Activated CD4-positive, alpha-beta memory T cell treated with anti-CD3 and anti-CD28 coated beads for 36 hours (primary cell): Measurements from ENCODE around the gene IGLL1. TPM values are rescaled to one million over a fixed set of nuclear protein-coding genes. Genes with fewer than 3 reads are reported as not detected.
A peak's percentile ranks its signal among the peaks of the same experiment; 100 is the strongest.
"Not testable (repeated sequence)": the region's sequence is repeated elsewhere in the genome, so short reads cannot be mapped to it uniquely, and the experiment has no call there.

ENCODE experiments used
- CTCF ChIA-PET: fragments of 350-600 bp; sonication (Branson Sonifier 250); formaldehyde crosslinking; loops from one replicate; lab custom pipeline; 2021; ENCODE audit warnings: antibody characterized with exemption, inconsistent platforms; lab: Charles Lee
- POLR2A ChIA-PET: fragments of 350-600 bp; sonication (Branson Sonifier 250); formaldehyde crosslinking; loops from one replicate; lab custom pipeline; 2021; ENCODE audit warnings: antibody characterized with exemption; lab: Charles Lee
- DNase-seq: peaks from one replicate; pipeline ENCODE4 v3.0.0-alpha.2; 2020
- H3K27ac Mint-ChIP-seq: one replicate; pipeline ENCODE4 v1.8.0; 2021; ENCODE audit warnings: mixed read lengths
- H3K27me3 Mint-ChIP-seq: one replicate; pipeline ENCODE4 v1.8.0; 2021; ENCODE audit warnings: mixed read lengths
- H3K36me3 Mint-ChIP-seq: one replicate; pipeline ENCODE4 v1.8.0; 2021; ENCODE audit warnings: mixed read lengths
- H3K4me1 Mint-ChIP-seq: one replicate; pipeline ENCODE4 v1.8.0; 2021; ENCODE audit warnings: low read depth, mixed read lengths
- H3K4me3 Mint-ChIP-seq: one replicate; pipeline ENCODE4 v1.8.0; 2021; ENCODE audit warnings: mild to moderate bottlenecking, mixed read lengths
- H3K9me3 Mint-ChIP-seq: one replicate; pipeline ENCODE4 v1.8.0; 2021; ENCODE audit warnings: mixed read lengths
- intact Hi-C: fragments of 100-400 bp; cut with micrococcal nuclease; formaldehyde crosslinking; loops from one replicate; pipeline ENCODE4 v1.15.1; 2023
- total RNA-seq, 2 experiments: library from RNA; stranded (reverse); gene quantifications; one replicate each; pipeline ENCODE4 v1.2.3, GENCODE V29; 2021

Gene IGLL1
- not detected for total RNA-seq

DNA sequence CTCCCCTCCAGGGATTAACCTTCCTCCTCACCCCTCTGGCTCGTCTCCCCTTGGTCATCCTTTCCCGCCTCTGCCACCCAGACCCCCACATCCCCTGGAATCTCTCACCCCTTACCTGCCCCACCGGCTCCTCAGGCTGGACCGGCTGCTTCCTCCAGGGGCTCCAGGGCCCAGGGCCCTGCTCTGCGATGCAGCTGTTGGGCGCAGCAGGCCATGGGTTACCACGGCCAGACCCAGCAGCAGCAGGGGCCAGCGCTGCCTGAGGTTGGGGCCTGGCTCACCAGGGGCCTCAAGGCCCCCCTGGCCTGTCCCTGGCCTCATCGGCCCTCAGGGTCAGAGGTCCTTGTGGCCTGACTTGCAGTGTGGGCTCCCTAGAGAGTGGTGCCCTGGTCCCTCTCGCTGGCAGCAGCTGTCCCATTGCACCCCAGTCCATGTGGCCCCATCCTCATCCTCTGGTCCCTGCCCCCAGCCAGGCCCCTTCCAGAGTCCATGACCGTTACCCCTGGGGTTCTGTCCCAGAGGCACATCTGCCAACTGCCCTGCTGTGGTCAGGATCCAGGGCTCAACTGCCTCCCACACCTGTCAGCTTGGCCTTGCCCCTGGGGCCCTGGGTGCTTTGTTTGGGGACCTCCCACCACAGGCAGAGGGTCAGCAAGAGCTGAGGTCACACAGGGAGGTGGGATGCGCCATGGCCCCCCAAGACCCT is at the start of gene IGLL1:
TSS of gene IGLL1 (minus strand) at position 421 of the 706 bp plus-strand sequence. CDS start at position 321, 100 bp downstream.
- no peak for DNase-seq
- Mint-ChIP-seq H3K27me3 (peaks cover 41% of the 10 kb centered on the region), H3K36me3 (no peaks in the 10 kb centered on the region), H3K9me3 (no peaks in the 10 kb centered on the region), H3K27ac (no peak within 1 kb of the TSS), H3K4me3 (no peak within 1 kb of the TSS), H3K4me1 (no peaks in the 10 kb centered on the region)
- CTCF ChIA-PET = interaction anchor here (1.5 kb wide), 1 partner anchor 11 kb away, joined by 4 read pairs; no protein-coding TSS in a partner anchor
- POLR2A ChIA-PET = no interaction called here
- intact Hi-C loops = no loop called here

DNA sequence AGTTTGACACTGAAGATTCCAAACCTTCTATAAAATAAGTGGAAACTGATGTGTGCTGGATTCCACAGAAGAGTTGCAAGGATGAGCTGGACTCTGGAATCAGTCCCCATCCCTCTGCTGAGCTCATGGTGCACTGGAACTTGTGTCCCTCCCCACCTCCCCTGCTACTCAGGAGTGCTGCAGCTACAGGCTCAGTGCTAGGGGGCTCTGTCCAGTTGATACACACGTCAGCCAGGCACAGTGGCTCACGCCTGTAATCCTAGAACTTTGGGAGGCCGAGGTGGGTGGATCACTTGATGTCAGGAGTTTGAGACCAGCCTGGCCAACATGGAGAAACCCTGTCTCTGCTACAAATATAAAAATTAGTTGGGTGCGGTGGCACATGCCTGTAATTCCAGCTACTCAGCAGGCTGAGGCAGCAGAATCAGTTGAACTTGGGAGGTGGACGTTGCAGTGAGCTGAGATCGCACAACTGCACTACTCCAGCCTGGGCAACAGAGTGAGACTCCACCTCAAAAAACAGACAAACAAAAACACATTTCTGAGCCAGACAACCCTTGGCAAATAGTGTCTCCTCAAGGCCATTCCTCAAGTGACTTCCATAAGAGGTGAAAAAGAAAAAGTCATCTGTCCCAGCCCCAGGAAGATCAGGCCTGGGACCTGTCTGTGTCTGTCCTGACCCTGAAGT is 48.1 kb upstream of the IGLL1 start:
- H3K27ac Mint-ChIP-seq, DNase-seq, H3K27me3 Mint-ChIP-seq, POLR2A ChIA-PET, H3K4me1 Mint-ChIP-seq, H3K36me3 Mint-ChIP-seq, H3K9me3 Mint-ChIP-seq, H3K4me3 Mint-ChIP-seq: not testable (repeated sequence)
- CTCF ChIA-PET = interaction anchor here (0.8 to 1.5 kb wide), 5 partner anchors 14 to 218 kb away, joined by 3 to 6 read pairs (median 3); no protein-coding TSS in a partner anchor
- intact Hi-C loops = loop anchor here (5.0 kb wide), 1 partner anchor 219 kb away; no protein-coding TSS in a partner anchor

DNA sequence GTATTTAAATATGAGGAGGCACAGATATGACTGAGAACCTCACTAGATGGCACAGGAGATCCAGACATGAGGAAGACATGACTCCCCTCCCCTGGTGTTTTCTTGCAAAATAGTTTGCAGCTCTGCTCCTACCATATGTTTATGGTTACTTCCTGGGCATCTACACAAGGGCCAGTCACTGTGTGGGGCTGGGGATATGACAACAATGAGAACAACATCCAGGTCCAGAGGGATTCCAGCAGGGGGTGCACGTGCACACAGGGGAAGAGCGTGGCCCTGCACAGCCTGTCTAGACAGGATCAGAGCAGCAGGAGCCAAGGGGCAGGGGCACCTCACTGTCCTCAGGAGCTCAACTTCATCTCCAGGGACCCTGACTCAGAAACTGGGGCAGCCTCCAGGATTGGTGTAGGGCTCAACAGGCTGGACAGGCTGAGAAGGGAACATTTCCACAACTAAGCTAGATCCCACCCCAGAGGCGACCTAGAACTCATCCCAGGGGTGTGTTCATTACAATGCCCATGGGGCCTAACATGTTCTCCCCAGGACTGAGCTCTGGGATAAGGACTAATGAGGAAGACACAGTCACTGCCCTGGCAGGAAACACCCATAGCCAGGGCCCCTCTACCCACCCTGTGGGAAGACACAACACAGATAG is 47.4 kb upstream of the IGLL1 start:
- H3K4me1 Mint-ChIP-seq, POLR2A ChIA-PET, H3K4me3 Mint-ChIP-seq, H3K9me3 Mint-ChIP-seq, H3K27me3 Mint-ChIP-seq, H3K36me3 Mint-ChIP-seq, H3K27ac Mint-ChIP-seq: not testable (repeated sequence)
- DNase-seq = peak; percentile 75
- CTCF ChIA-PET = interaction anchor here (0.8 to 1.5 kb wide), 6 partner anchors 15 to 219 kb away, joined by 3 to 6 read pairs (median 3); no protein-coding TSS in a partner anchor
- intact Hi-C loops = loop anchor here (1.0 to 5.0 kb wide), 2 partner anchors 139 to 220 kb away; no protein-coding TSS in a partner anchor

DNA sequence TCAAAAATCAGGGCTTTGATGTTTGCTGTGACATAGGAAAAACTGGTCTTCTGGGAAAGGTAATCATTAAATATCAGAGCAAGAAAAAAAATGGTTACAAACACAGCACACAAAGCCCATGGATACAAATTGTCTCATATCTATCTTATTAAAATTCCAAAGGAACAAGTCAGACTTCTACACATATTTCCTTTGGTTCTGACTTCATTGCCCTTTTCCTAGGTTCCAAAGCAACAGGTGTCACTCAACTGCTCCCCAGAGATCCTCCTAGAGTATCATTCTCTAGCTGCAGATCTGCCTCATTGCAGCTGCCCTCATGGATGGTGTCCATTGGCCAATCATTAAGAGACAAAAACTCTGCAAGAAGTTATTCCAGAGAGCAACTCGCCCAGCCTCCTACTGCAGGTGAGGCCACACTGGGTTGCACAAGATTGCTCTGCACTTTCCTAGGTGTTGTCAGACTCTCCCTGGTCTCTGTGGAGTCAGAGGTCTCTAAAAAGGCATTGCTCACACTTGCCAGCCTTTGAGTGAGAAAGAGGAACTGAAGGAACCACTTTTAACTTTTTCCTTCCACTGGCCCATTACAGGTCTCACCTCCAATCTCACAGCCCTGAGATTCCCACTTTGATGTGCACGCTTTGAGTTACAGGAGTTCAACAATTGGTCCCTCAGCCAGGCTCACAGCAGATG is 46.3 kb upstream of the IGLL1 start:
- Mint-ChIP-seq H3K9me3 (no peaks in the 10 kb centered on the region), H3K27me3 (no peaks in the 10 kb centered on the region), H3K36me3 (no peaks in the 10 kb centered on the region), H3K27ac (no peak overlapping the region), H3K4me3 (no peak overlapping the region), H3K4me1 (no peaks in the 10 kb centered on the region)
- no peak for DNase-seq
- intact Hi-C loops = loop anchor here (5.0 kb wide), 1 partner anchor 221 kb away; no protein-coding TSS in a partner anchor
- ChIA-PET POLR2A (no interaction called here), CTCF (interaction anchor here (1.5 kb wide), 1 partner anchor 41 kb away, joined by 3 read pairs; no protein-coding TSS in a partner anchor)

DNA sequence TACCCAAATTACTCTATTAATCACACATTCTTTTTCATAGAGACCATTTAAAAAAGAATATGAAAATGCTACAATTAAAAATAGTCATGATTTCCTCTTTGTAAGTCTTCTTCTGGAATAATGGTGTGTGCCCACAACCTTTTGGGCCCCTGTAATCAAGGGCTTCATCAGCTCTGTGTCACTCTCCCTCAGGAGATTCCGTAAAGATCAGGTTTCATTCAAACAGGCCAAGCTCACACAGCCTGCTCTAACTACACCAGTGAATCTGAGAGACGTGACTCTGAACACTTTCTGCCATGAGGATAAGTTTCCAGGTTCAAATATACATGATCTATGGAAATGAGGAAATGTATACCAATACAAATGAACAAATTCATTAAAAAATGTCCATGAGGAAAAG is 42.5 kb upstream of the IGLL1 start:
- intact Hi-C loops = no loop called here
- Mint-ChIP-seq H3K4me1 (no peaks in the 10 kb centered on the region), H3K27me3 (no peaks in the 10 kb centered on the region), H3K27ac (no peak overlapping the region), H3K4me3 (no peak overlapping the region), H3K9me3 (no peaks in the 10 kb centered on the region), H3K36me3 (no peaks in the 10 kb centered on the region)
- DNase-seq = no peak
- ChIA-PET CTCF (no interaction called here), POLR2A (no interaction called here)

DNA sequence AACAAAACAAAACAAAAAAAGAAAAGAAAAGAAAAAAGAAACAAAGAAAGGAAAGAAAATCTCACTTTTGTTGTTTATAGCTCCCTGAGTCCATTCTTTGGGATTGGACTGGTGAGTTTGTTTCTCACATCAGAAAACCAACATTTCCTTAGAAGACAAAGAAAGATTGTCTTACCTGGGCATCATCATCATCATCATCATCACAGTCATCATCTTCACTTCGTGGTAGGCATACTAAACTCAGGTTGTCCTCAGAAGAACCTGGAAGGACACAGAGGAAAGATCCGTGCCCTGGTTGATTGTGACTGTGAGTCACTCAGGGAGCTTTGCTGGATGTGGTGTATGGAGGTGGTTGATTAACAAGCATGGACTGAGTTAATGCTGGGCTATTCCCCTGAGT is 41.8 kb upstream of the IGLL1 start:
- H3K4me1 Mint-ChIP-seq, CTCF ChIA-PET, H3K27ac Mint-ChIP-seq, H3K27me3 Mint-ChIP-seq, POLR2A ChIA-PET, H3K4me3 Mint-ChIP-seq, intact Hi-C loops, DNase-seq, H3K36me3 Mint-ChIP-seq, H3K9me3 Mint-ChIP-seq: not testable (repeated sequence)

DNA sequence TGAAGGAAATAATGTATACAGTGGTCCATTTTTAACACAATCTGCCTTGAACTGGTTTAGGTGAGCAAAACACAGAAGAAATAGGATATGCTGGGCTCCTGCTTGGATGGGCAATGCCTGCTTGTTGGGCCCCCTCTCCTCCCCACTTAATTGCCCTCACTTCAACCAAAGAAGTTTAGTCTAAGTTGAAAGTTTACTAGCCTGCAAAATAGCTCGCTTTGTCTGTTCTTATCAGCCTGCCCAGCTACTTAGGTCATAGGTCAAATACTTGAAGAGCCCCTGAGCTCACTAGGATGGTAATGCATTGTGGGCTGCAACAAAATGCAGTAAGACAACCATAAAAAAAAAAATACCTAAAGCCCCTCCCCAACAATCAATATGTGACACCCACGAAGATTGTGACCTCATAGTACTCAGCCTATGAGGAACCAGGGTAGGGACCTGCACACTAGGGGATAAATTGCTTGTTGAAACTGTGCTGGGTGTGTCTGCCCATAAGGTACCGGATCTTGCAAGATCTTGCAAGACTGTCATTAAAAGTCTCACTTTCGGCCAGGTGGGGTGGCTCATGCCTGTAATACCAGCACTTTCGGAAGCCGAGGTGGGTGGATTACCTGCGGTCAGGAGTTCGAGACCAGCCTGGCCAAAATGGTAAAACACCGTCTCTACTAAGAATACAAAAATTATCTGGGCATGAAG is 41.1 kb upstream of the IGLL1 start:
- Mint-ChIP-seq H3K27ac (no peak overlapping the region), H3K4me3 (no peak overlapping the region), H3K27me3 (no peaks in the 10 kb centered on the region), H3K4me1 (no peaks in the 10 kb centered on the region), H3K36me3 (no peaks in the 10 kb centered on the region), H3K9me3 (no peaks in the 10 kb centered on the region)
- intact Hi-C loops = no loop called here
- ChIA-PET CTCF (no interaction called here), POLR2A (no interaction called here)
- DNase-seq = no peak

DNA sequence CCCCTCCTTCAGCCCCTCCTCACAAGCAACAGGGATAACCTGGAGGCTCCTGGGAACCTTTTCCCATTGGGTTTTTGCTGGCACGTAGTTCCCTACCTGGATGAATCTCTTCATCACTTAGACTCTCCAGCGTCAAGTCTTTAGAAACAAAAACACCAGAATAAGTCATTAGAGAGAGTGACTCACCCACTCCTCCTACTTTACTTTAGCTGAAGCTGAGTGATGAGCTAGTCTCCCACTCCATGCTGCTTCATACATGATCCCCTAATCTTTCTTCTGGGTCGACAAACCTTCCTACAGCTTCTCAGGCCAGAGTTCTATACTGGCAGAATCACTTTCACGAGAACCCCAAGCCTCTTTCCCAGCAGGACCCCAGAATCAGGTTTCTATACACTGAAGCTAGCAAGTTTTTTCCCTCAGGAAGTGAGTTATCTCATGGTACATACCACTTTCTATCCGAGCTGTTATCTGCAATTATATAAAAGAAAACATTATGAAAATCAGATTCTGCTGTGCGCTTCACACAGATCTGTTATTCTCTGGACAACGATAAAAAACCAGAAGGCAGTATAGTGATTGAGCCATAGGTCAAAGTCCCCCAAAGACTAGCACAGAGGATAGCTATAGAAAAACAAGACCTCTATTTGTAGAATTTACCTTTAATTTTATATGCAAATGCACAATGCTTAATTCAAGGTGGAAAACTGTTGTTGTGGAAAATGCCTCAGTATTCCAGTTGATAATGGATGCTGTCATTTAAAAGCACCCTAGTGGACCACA is 33.3 kb upstream of the IGLL1 start:
- intact Hi-C loops = no loop called here
- H3K4me1 Mint-ChIP-seq = no peaks in the 10 kb centered on the region
- H3K27me3 Mint-ChIP-seq = no peaks in the 10 kb centered on the region
- DNase-seq = no peak
- no peak overlapping the region for H3K27ac Mint-ChIP-seq
- no peaks in the 10 kb centered on the region for H3K36me3 Mint-ChIP-seq
- H3K9me3 Mint-ChIP-seq = no peaks in the 10 kb centered on the region
- ChIA-PET CTCF (interaction anchor here (0.6 kb wide), 1 partner anchor 573 kb away, joined by 3 read pairs; no protein-coding TSS in a partner anchor), POLR2A (no interaction called here)
- no peak overlapping the region for H3K4me3 Mint-ChIP-seq

DNA sequence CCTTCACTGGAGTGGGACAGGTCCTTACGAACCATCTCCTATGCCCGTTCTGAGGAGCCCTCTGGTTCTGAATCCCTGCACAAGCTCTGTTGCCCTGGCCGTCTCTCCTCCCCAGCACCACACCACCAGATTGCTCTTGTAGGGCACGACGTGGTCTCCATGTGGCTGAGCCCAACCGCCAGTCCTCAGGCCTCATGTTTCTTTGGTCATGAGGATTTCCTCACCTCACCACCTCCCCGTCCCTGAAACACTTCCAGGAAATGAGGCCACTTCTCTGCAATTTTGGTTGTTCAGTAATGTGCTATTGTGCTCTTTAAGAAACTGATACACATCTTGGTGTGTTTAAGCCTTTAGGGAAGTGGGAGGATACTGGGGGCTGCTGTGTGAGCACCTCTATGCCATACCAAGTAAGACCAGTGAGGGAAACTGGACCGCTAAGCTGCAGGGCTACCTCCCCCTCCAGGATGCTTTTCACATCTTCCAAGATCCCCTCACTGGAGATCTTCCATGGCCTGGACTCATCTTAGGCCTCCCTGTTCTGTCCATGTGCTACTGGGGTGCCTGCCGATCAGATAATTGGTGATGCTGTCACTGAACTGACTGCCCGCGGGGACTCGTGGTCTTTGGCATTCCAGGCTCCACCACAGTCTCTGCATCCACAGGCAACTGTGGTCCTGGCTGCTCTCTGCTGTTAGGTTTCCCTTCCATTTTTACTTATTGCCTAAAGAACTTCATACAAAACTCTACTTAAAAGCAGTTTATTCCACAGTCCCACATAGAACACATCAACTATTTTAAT is 30.1 kb upstream of the IGLL1 start:
- no peak for DNase-seq
- no peak overlapping the region for H3K27ac Mint-ChIP-seq

DNA sequence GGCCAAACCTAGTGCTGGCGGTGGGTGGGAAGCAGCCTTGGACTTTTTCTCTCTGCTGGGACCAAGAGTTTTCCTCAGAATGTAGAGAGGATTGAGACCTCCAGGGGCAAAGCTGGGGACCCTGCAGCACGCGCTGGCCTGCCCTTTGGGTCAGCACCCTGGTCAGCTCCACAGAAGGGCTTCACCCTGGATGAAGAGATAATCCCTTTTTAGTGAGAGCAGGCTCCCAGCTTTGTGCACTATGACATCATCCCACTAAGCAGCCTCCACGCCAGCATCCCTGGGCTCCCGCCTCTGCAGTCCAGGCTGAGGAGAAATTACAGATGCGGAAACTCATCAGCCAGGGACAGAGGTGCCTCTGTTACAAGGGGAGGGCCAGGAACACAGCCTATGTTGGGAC is 28.5 kb upstream of the IGLL1 start:
- Mint-ChIP-seq H3K27ac (no peak overlapping the region), H3K4me3 (no peak overlapping the region), H3K27me3 (no peaks in the 10 kb centered on the region), H3K9me3 (no peaks in the 10 kb centered on the region), H3K4me1 (no peaks in the 10 kb centered on the region), H3K36me3 (no peaks in the 10 kb centered on the region)
- POLR2A ChIA-PET = no interaction called here
- CTCF ChIA-PET = no interaction called here
- DNase-seq = no peak
- intact Hi-C loops = no loop called here

More for the DNA sequence above, 30.1 kb upstream of the IGLL1 start:
- intact Hi-C loops = no loop called here
- Mint-ChIP-seq H3K36me3 (no peaks in the 10 kb centered on the region), H3K4me3 (no peak overlapping the region), H3K4me1 (no peaks in the 10 kb centered on the region), H3K9me3 (no peaks in the 10 kb centered on the region), H3K27me3 (no peaks in the 10 kb centered on the region)
- ChIA-PET POLR2A (no interaction called here), CTCF (interaction anchor here (1.0 kb wide), 1 partner anchor 18 kb away, joined by 3 read pairs; no protein-coding TSS in a partner anchor)
